ENCODE data around the gene GNA14. TPM values are rescaled to one million over a fixed set of nuclear protein-coding genes. Genes with fewer than 3 reads are reported as not detected.

The GNA14 gene
- polyA plus RNA-seq, 3 donors: 0.04 TPM; not detected in 2

DNA sequence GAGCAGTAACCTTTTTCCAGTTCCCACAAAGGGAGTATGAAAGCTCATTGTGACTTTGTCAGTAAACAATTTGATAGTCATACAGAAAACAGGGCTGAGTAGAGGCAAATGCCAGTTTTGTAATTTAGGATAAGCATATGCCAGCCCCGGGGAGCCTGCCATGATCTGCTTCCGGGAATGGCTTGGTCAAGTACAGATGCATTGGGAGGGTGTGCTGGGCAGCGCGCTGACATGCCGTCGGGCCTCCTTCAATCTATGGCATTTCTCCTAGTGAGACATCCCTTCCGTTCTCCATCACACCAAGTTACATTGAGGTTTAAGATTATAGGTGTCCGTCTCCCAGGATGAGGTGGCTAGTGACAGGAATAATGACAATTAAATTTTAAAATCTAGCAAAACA, 48.6 kb downstream of the GNA14 start:
- Mint-ChIP-seq H3K4me3 (no peak overlapping the region), H3K4me1 (no peaks in the 10 kb centered on the region), H3K27ac (no peak overlapping the region), H3K27me3 (ENCODE audit: low read depth in 3 of 3) (peaks cover 4 to 11% (median 4%) of the 10 kb centered on the region in 3 donors), H3K36me3 (no peaks in the 10 kb centered on the region), H3K9me3 (peaks cover 0 to 5% (median 3%) of the 10 kb centered on the region in 7 donors)
- intact Hi-C loops (cut with micrococcal nuclease): no loop called here
- no peak overlapping the region for H3K27ac ChIP-seq (ENCODE audit: low read depth in 1 of 2, low read length in 2 of 2)
- no peak overlapping the region for H2AFZ ChIP-seq (ENCODE audit: insufficient read depth, low read depth, low read length, poor library complexity, severe bottlenecking)
- no peaks in the 10 kb centered on the region for H3K4me1 ChIP-seq (ENCODE audit: control insufficient read depth in 1 of 2, insufficient read depth in 2 of 2, low read length in 2 of 2)
- no peaks in the 10 kb centered on the region for H3K79me2 ChIP-seq (ENCODE audit: insufficient read depth, low read length)
- WGBS (ENCODE audit: insufficient coverage): no CpG with 5 or more reads among the region's 8 CpGs
- TF ChIP-seq, protein P1, sequence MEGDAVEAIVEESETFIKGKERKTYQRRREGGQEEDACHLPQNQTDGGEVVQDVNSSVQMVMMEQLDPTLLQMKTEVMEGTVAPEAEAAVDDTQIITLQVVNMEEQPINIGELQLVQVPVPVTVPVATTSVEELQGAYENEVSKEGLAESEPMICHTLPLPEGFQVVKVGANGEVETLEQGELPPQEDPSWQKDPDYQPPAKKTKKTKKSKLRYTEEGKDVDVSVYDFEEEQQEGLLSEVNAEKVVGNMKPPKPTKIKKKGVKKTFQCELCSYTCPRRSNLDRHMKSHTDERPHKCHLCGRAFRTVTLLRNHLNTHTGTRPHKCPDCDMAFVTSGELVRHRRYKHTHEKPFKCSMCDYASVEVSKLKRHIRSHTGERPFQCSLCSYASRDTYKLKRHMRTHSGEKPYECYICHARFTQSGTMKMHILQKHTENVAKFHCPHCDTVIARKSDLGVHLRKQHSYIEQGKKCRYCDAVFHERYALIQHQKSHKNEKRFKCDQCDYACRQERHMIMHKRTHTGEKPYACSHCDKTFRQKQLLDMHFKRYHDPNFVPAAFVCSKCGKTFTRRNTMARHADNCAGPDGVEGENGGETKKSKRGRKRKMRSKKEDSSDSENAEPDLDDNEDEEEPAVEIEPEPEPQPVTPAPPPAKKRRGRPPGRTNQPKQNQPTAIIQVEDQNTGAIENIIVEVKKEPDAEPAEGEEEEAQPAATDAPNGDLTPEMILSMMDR (IDR thresholded peaks at IDR 0.05): no peak
- no peak overlapping the region for H3K9ac ChIP-seq (ENCODE audit: insufficient read depth, low read length, poor library complexity, severe bottlenecking)
- H3K4me2 ChIP-seq (replicated peaks; ENCODE audit: extremely low read depth, low read length, poor library complexity, severe bottlenecking): no peak overlapping the region
- no peaks in the 10 kb centered on the region for H3K36me3 ChIP-seq (replicated peaks in 1 of 2; ENCODE audit: control insufficient read depth in 1 of 2, insufficient read depth in 2 of 2, low read length in 2 of 2)
- H3K27me3 ChIP-seq (ENCODE audit: control insufficient read depth in 2 of 2, insufficient read depth in 2 of 2, low read length in 2 of 2): peaks cover 4% of the 10 kb centered on the region in 2 donors
- no peak overlapping the region for H3K4me3 ChIP-seq (replicated peaks in 1 of 3; ENCODE audit: low read depth in 2 of 3, low read length in 3 of 3)
- no peaks in the 10 kb centered on the region for H3K9me3 ChIP-seq (replicated peaks in 1 of 2; ENCODE audit: control insufficient read depth in 1 of 2, insufficient read depth in 1 of 2, low read length in 2 of 2)
- H4K20me1 ChIP-seq (ENCODE audit: insufficient read depth, low read length): no peaks in the 10 kb centered on the region
- DNase-seq: no peak

DNA sequence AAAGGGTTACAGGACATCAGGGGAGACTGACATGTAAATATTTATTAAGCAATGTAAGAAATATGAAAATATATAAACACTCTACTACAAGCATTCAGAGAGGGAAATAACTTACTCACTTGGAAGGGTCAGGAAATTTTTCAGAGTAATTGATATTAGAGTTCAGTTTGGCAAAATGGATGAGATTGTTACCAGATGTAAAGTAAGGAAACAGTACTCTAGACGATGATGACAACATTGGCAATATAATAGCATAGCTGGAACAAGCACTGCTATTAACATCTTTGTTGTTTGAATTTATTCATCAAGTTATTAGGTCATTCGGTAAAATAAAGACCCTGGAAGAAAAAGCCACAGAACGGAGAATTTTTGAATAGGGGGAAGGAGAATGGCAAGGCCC, 49.1 kb downstream of the GNA14 start:
- Histone ChIP-seq H3K79me2 (ENCODE audit: insufficient read depth, low read length) (no peaks in the 10 kb centered on the region), H3K27me3 (ENCODE audit: control insufficient read depth in 2 of 2, insufficient read depth in 2 of 2, low read length in 2 of 2) (peaks cover 4% of the 10 kb centered on the region in 2 donors), H3K4me3 (replicated peaks in 1 of 3; ENCODE audit: low read depth in 2 of 3, low read length in 3 of 3) (no peak overlapping the region), H3K9ac (ENCODE audit: insufficient read depth, low read length, poor library complexity, severe bottlenecking) (no peak overlapping the region), H3K4me1 (ENCODE audit: control insufficient read depth in 1 of 2, insufficient read depth in 2 of 2, low read length in 2 of 2) (no peaks in the 10 kb centered on the region), H3K9me3 (replicated peaks in 1 of 2; ENCODE audit: control insufficient read depth in 1 of 2, insufficient read depth in 1 of 2, low read length in 2 of 2) (no peaks in the 10 kb centered on the region), H3K36me3 (replicated peaks in 1 of 2; ENCODE audit: control insufficient read depth in 1 of 2, insufficient read depth in 2 of 2, low read length in 2 of 2) (no peaks in the 10 kb centered on the region), H4K20me1 (ENCODE audit: insufficient read depth, low read length) (no peaks in the 10 kb centered on the region), H3K4me2 (replicated peaks; ENCODE audit: extremely low read depth, low read length, poor library complexity, severe bottlenecking) (no peak overlapping the region), H2AFZ (ENCODE audit: insufficient read depth, low read depth, low read length, poor library complexity, severe bottlenecking) (no peak overlapping the region), H3K27ac (ENCODE audit: low read depth in 1 of 2, low read length in 2 of 2) (no peak overlapping the region)
- 100% methylated on average over 1 of the region's 3 CpGs for WGBS (ENCODE audit: insufficient coverage)
- DNase-seq: no peak
- intact Hi-C loops (cut with micrococcal nuclease): no loop called here
- TF ChIP-seq, protein P1 (IDR thresholded peaks at IDR 0.05): no peak
- Mint-ChIP-seq H3K4me3 (no peak overlapping the region), H3K9me3 (peaks cover 0 to 5% (median 3%) of the 10 kb centered on the region in 7 donors), H3K27me3 (ENCODE audit: low read depth in 3 of 3) (peaks cover 4 to 11% (median 4%) of the 10 kb centered on the region in 3 donors), H3K36me3 (no peaks in the 10 kb centered on the region), H3K27ac (no peak overlapping the region), H3K4me1 (no peaks in the 10 kb centered on the region)
